GM23338 (cell line): Measurements from ENCODE around the gene FRMD4A. TPM values are rescaled to one million over a fixed set of nuclear protein-coding genes. Genes with fewer than 3 reads are reported as not detected.

Experiments used
- ATAC-seq: fragments of 200-7000 bp; cut with Tn5 transposase; 3 replicates; pipeline ENCODE4 v1.9.1; 2020
- DNase-seq: peaks from one replicate; pipeline ENCODE4 v3.0.0-alpha.2; 2015; ENCODE audit warnings: low spot score
- H2AFZ ChIP-seq: fragments of 200-600 bp; sonication (generic); 2 replicates; pipeline ENCODE4 v1.8.0; 2016; ENCODE audit warnings: antibody characterized with exemption, mild to moderate bottlenecking, moderate library complexity
- H3F3A ChIP-seq: fragments of 200-600 bp; sonication (generic); replicated peaks from 2 replicates; pipeline ENCODE4 v1.8.0; 2017; ENCODE audit warnings: antibody characterized with exemption, mixed run types, low read depth
- H3K27ac ChIP-seq: fragments of 200-600 bp; sonication (generic); 2 replicates; pipeline ENCODE4 v1.6.1; 2016; ENCODE audit warnings: low read depth
- H3K27me3 ChIP-seq: fragments of 200-600 bp; sonication (generic); 2 replicates; pipeline ENCODE4 v1.8.0; 2016; ENCODE audit warnings: mild to moderate bottlenecking, mixed run types, moderate library complexity; ENCODE audit not compliant: insufficient read depth
- H3K36me3 ChIP-seq: fragments of 200-600 bp; sonication (generic); 2 replicates; pipeline ENCODE4 v1.8.0; 2016; ENCODE audit warnings: mild to moderate bottlenecking; ENCODE audit not compliant: insufficient read depth
- H3K4me1 ChIP-seq: fragments of 200-600 bp; sonication (generic); 2 replicates; pipeline ENCODE4 v1.8.0; 2016; ENCODE audit warnings: mild to moderate bottlenecking, moderate library complexity; ENCODE audit not compliant: insufficient read depth
- H3K4me2 ChIP-seq: fragments of 200-600 bp; sonication (generic); 2 replicates; pipeline ENCODE4 v1.7.1; 2017; ENCODE audit warnings: mixed run types
- H3K4me3 ChIP-seq: fragments of 200-600 bp; sonication (generic); 2 replicates; pipeline ENCODE4 v1.6.1; 2016; ENCODE audit warnings: mixed run types
- H3K79me2 ChIP-seq: fragments of 200-600 bp; sonication (generic); replicated peaks from 2 replicates; pipeline ENCODE4 v1.8.0; 2017; ENCODE audit warnings: mild to moderate bottlenecking; ENCODE audit not compliant: insufficient read depth
- H3K9me2 ChIP-seq: fragments of 200-600 bp; sonication (generic); 2 replicates; pipeline ENCODE4 v1.8.0; 2017; ENCODE audit not compliant: insufficient read depth
- H4K20me1 ChIP-seq: fragments of 200-600 bp; sonication (generic); replicated peaks from 2 replicates; pipeline ENCODE4 v1.8.0; 2017; ENCODE audit warnings: mild to moderate bottlenecking; ENCODE audit not compliant: insufficient read depth
- H3K27ac Mint-ChIP-seq: 2 replicates; pipeline ENCODE4 v1.8.0; 2020; ENCODE audit warnings: inconsistent platforms, mild to moderate bottlenecking, moderate library complexity, mixed read lengths
- H3K27me3 Mint-ChIP-seq: 3 replicates; pipeline ENCODE4 v1.8.0; 2022; ENCODE audit warnings: low read depth, mild to moderate bottlenecking, moderate library complexity, mixed read lengths, inconsistent platforms; ENCODE audit not compliant: insufficient read depth, poor library complexity
- H3K36me3 Mint-ChIP-seq: 3 replicates; pipeline ENCODE4 v1.8.0; 2021; ENCODE audit warnings: low read depth, mild to moderate bottlenecking, inconsistent platforms, moderate library complexity, mixed read lengths
- H3K4me1 Mint-ChIP-seq: 3 replicates; pipeline ENCODE4 v1.8.0; 2020; ENCODE audit warnings: mild to moderate bottlenecking, inconsistent platforms, mixed read lengths
- H3K4me3 Mint-ChIP-seq: 3 replicates; pipeline ENCODE4 v1.8.0; 2021; ENCODE audit warnings: moderate library complexity, mild to moderate bottlenecking, inconsistent platforms, mixed read lengths
- H3K9me3 Mint-ChIP-seq: 3 replicates; pipeline ENCODE4 v1.8.0; 2020; ENCODE audit warnings: moderate library complexity, mild to moderate bottlenecking, inconsistent platforms, mixed read lengths
- CTCF ChIP-seq, 2 experiments: fragments of 200-600 bp in 1 of 2; sonication (generic) in 1 of 2; conservative IDR thresholded peaks; 2 replicates each; pipeline versions ENCODE4 v1.5.1 to v1.6.1; 2016 to 2017; ENCODE audit warnings: antibody characterized with exemption in 2 of 2, low read depth in 2 of 2, mild to moderate bottlenecking in 2 of 2, moderate library complexity in 1 of 2
- POLR2AphosphoS5 ChIP-seq: IDR thresholded peaks from 2 replicates; pipeline ENCODE4 v1.6.1; 2016; ENCODE audit warnings: antibody characterized with exemption, low read depth
- REST ChIP-seq: IDR thresholded peaks from one replicate; pipeline ENCODE4 v1.6.1; 2018; ENCODE audit warnings: antibody characterized with exemption; ENCODE audit not compliant: unreplicated experiment
- STAT1 ChIP-seq: IDR thresholded peaks from one replicate; pipeline ENCODE4 v1.6.1; 2016; ENCODE audit warnings: antibody characterized with exemption; ENCODE audit not compliant: unreplicated experiment
- ZNF462 ChIP-seq: fragments of 250-450 bp; sonication (Bioruptor Pico); IDR thresholded peaks from 2 replicates; pipeline ENCODE4 v1.5.0; 2020; ENCODE audit warnings: mild to moderate bottlenecking, moderate library complexity
- polyA plus RNA-seq: library from polyadenylated mRNA; unstranded; fragments of >200 nt; fragmentation: Nextera tagmentation; extraction: Ambion mirVana; gene quantifications from 2 replicates; pipeline ENCODE4 v1.2.1, GENCODE V29; 2016
- total RNA-seq: library from RNA; depleted of rRNA; stranded (reverse); fragments of >200 nt; shearing (Covaris generic); gene quantifications from 2 replicates; pipeline ENCODE4 v1.2.3, GENCODE V29; 2014
- TF ChIP-seq, protein P1 (sequence below): IDR thresholded peaks from 2 replicates; pipeline ENCODE4 v1.6.1; 2016; ENCODE audit warnings: antibody characterized with exemption

FRMD4A gene
- total and polyA plus RNA-seq, 2 experiments from 2014 or later, result 14.0 to 20.1 TPM

DNA sequence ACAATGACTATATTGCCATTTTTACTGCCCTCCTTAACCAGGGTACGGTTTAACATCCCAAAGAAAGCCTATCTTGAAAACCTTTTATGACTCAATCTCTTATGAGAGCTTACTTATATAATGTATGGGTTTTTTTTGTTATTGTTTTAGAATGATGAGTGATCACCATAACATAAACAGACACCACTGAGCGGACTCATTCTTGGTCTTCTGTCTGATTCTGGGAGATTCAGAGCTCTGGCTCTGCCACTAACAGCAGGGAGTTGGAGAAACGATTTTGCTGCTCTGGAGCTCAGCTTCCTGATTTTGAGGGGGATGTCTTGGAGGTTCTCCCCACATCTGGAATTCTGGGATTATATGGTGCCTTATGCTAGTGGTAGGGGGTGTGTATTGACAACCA is 244.1 kb downstream of the FRMD4A start:
- Histone ChIP-seq H3K27ac (no peak overlapping the region), H3K4me1 (peaks cover 8% of the 10 kb centered on the region; the same call in 1 of the 2 replicates), H3K36me3 (no peaks in the 10 kb centered on the region), H3F3A (no peaks in the 10 kb centered on the region), H3K9me2 (no peaks in the 10 kb centered on the region), H3K4me2 (no peak overlapping the region), H3K4me3 (no peak overlapping the region), H4K20me1 (no peaks in the 10 kb centered on the region), H3K79me2 (no peaks in the 10 kb centered on the region), H2AFZ (no peak overlapping the region), H3K27me3 (no peaks in the 10 kb centered on the region)
- Mint-ChIP-seq H3K4me1 (peaks cover 33% of the 10 kb centered on the region), H3K4me3 (no peak overlapping the region), H3K27ac (no peak overlapping the region), H3K36me3 (no peaks in the 10 kb centered on the region), H3K9me3 (no peaks in the 10 kb centered on the region; the same call in 2 of the 3 replicates), H3K27me3 (peaks cover 8% of the 10 kb centered on the region)
- TF ChIP-seq POLR2AphosphoS5, result no peak
- TF ChIP-seq, protein P1, sequence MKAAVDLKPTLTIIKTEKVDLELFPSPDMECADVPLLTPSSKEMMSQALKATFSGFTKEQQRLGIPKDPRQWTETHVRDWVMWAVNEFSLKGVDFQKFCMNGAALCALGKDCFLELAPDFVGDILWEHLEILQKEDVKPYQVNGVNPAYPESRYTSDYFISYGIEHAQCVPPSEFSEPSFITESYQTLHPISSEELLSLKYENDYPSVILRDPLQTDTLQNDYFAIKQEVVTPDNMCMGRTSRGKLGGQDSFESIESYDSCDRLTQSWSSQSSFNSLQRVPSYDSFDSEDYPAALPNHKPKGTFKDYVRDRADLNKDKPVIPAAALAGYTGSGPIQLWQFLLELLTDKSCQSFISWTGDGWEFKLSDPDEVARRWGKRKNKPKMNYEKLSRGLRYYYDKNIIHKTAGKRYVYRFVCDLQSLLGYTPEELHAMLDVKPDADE, result no peak
- TF ChIP-seq CTCF (conservative IDR thresholded peaks at IDR 0.05; ENCODE audit: low read depth in 2 of 2), result no peak
- TF ChIP-seq ZNF462 (CRISPR knock-in tag), result no peak
- no peak for TF ChIP-seq REST
- no peak for TF ChIP-seq STAT1
- DNase-seq (no peak), ATAC-seq (no peak)
